ENCODE measurements around the gene ANKS1B. TPM values are rescaled to one million over a fixed set of nuclear protein-coding genes. Genes with fewer than 3 reads are reported as not detected.

Gene ANKS1B
- total RNA-seq, 1 experiment from 2014 or later, result 9.7 TPM

DNA sequence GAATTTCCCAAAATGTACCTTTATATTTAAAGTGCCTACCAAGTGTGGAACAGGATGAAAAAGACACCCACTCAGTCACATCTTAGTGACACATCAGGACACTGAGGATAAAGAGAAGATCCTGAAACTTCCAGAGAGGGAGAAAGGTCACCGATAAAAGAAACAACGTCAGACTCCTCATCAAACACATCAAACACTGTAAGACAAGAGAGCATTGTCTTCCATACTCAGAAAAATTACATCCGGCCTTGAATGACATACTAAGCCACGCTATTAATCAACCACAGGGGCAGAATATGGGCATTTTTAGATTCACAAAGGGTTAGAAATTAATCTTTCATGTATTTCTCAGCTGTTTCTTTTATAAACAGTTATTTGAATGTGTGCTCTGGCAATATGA lies 849.4 kb downstream of the ANKS1B start:
- CTCF ChIA-PET, result no interaction called here
- no peaks in the 10 kb centered on the region for H3K36me3 ChIP-seq (ENCODE audit: control insufficient read depth, insufficient read depth, low read length)
- in situ Hi-C loops (cut with HindIII; ENCODE audit: low pct_unique_long_range_greater_than_20kb, low sequenced_read_pairs), result no loop called here
- no peak overlapping the region for H3K4me3 ChIP-seq (ENCODE audit: low read depth in 2 of 2, low read length in 2 of 2)
- no TSS peak for BruUV-seq (replicated peaks)
- ATAC-seq, result no peak
- TF ChIP-seq, protein P1, sequence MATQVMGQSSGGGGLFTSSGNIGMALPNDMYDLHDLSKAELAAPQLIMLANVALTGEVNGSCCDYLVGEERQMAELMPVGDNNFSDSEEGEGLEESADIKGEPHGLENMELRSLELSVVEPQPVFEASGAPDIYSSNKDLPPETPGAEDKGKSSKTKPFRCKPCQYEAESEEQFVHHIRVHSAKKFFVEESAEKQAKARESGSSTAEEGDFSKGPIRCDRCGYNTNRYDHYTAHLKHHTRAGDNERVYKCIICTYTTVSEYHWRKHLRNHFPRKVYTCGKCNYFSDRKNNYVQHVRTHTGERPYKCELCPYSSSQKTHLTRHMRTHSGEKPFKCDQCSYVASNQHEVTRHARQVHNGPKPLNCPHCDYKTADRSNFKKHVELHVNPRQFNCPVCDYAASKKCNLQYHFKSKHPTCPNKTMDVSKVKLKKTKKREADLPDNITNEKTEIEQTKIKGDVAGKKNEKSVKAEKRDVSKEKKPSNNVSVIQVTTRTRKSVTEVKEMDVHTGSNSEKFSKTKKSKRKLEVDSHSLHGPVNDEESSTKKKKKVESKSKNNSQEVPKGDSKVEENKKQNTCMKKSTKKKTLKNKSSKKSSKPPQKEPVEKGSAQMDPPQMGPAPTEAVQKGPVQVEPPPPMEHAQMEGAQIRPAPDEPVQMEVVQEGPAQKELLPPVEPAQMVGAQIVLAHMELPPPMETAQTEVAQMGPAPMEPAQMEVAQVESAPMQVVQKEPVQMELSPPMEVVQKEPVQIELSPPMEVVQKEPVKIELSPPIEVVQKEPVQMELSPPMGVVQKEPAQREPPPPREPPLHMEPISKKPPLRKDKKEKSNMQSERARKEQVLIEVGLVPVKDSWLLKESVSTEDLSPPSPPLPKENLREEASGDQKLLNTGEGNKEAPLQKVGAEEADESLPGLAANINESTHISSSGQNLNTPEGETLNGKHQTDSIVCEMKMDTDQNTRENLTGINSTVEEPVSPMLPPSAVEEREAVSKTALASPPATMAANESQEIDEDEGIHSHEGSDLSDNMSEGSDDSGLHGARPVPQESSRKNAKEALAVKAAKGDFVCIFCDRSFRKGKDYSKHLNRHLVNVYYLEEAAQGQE (IDR thresholded peaks at IDR 0.05; ENCODE audit: insufficient read depth in 1 of 2, low read depth in 2 of 2, low read length in 1 of 2), result no peak
- no peak for TF ChIP-seq SIN3A (IDR thresholded peaks at IDR 0.05; ENCODE audit: borderline replicate concordance, insufficient read depth, low read depth, low read length)
- no peak for TF ChIP-seq POLR2AphosphoS5 (IDR thresholded peaks at IDR 0.05; ENCODE audit: low read depth, low read length)
- TF ChIP-seq TCF7L2 (IDR thresholded peaks at IDR 0.05; ENCODE audit: low read depth, low read length), result no peak
- TF ChIP-seq, protein P2, sequence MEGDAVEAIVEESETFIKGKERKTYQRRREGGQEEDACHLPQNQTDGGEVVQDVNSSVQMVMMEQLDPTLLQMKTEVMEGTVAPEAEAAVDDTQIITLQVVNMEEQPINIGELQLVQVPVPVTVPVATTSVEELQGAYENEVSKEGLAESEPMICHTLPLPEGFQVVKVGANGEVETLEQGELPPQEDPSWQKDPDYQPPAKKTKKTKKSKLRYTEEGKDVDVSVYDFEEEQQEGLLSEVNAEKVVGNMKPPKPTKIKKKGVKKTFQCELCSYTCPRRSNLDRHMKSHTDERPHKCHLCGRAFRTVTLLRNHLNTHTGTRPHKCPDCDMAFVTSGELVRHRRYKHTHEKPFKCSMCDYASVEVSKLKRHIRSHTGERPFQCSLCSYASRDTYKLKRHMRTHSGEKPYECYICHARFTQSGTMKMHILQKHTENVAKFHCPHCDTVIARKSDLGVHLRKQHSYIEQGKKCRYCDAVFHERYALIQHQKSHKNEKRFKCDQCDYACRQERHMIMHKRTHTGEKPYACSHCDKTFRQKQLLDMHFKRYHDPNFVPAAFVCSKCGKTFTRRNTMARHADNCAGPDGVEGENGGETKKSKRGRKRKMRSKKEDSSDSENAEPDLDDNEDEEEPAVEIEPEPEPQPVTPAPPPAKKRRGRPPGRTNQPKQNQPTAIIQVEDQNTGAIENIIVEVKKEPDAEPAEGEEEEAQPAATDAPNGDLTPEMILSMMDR (IDR thresholded peaks at IDR 0.05), result no peak
- H3K27ac ChIP-seq (ENCODE audit: low read length), result no peak overlapping the region
- POLR2A ChIA-PET, result no interaction called here
- no peaks in the 10 kb centered on the region for H3K27me3 ChIP-seq (ENCODE audit: control insufficient read depth, insufficient read depth, low read length)
- intact Hi-C loops (cut with micrococcal nuclease; ENCODE audit: unreplicated experiment), result no loop called here
- H3K9me3 ChIP-seq (ENCODE audit: control insufficient read depth, insufficient read depth, low read depth, low read length), result no peaks in the 10 kb centered on the region
- no peak for DNase-seq (ENCODE audit: low read depth, low spot score)
- no peaks in the 10 kb centered on the region for H3K4me1 ChIP-seq (ENCODE audit: control insufficient read depth, insufficient read depth, low read length)

DNA sequence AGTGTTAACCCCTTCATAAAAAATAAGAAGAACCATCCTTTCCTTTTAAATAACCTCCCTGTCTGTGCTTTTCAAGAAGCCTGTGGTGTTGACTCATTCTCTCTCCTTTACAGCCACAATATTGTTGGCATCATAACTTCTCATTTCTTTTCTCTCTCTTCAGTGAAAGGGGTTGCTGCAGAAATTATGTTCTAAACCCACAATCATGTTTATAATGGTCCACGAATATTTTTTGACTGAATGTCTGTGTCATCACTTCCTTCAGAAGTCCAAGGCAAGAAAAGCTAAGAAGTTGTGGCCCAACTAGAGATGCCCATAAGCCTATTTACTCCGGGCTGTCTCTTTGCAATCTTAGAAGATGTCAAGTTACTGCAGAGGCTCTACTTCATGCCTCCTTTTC lies 851.3 kb downstream of the ANKS1B start:
- H3K27ac ChIP-seq (ENCODE audit: low read length), result no peak overlapping the region
- TF ChIP-seq, protein P2 (IDR thresholded peaks at IDR 0.05), result no peak
- TF ChIP-seq SIN3A (IDR thresholded peaks at IDR 0.05; ENCODE audit: borderline replicate concordance, insufficient read depth, low read depth, low read length), result no peak
- no peak for TF ChIP-seq TCF7L2 (IDR thresholded peaks at IDR 0.05; ENCODE audit: low read depth, low read length)
- TF ChIP-seq, protein P1 (IDR thresholded peaks at IDR 0.05; ENCODE audit: insufficient read depth in 1 of 2, low read depth in 2 of 2, low read length in 1 of 2), result no peak
- no peak for TF ChIP-seq POLR2AphosphoS5 (IDR thresholded peaks at IDR 0.05; ENCODE audit: low read depth, low read length)
- H3K4me3 ChIP-seq (ENCODE audit: low read depth in 2 of 2, low read length in 2 of 2), result no peak overlapping the region
- ChIA-PET POLR2A (no interaction called here), CTCF (no interaction called here)
- no TSS peak for BruUV-seq (replicated peaks)
- intact Hi-C loops (cut with micrococcal nuclease; ENCODE audit: unreplicated experiment) (no loop called here), in situ Hi-C loops (cut with HindIII; ENCODE audit: low pct_unique_long_range_greater_than_20kb, low sequenced_read_pairs) (no loop called here)
- DNase-seq (ENCODE audit: low read depth, low spot score) (no peak), ATAC-seq (no peak)
- no peaks in the 10 kb centered on the region for H3K9me3 ChIP-seq (ENCODE audit: control insufficient read depth, insufficient read depth, low read depth, low read length)
- no peaks in the 10 kb centered on the region for H3K4me1 ChIP-seq (ENCODE audit: control insufficient read depth, insufficient read depth, low read length)
- no peaks in the 10 kb centered on the region for H3K27me3 ChIP-seq (ENCODE audit: control insufficient read depth, insufficient read depth, low read length)
- H3K36me3 ChIP-seq (ENCODE audit: control insufficient read depth, insufficient read depth, low read length), result no peaks in the 10 kb centered on the region
